HepG2 (cell line): ENCODE measurements around the gene EIF6. TPM values are rescaled to one million over a fixed set of nuclear protein-coding genes. Genes with fewer than 3 reads are reported as not detected.

ENCODE experiments used
- ADNP ChIP-seq: sonication (generic); formaldehyde crosslinking; IDR thresholded peaks from 2 replicates; pipeline ENCODE4 v1.4.0; 2020; ENCODE audit warnings: missing genetic modification reagents
- ATM ChIP-seq: fragments of 450-650 bp; IDR thresholded peaks from 2 replicates; pipeline ENCODE4 v1.7.1; 2017; ENCODE audit warnings: mild to moderate bottlenecking, borderline replicate concordance
- EZH2 ChIP-seq: conservative IDR thresholded peaks from 2 replicates; pipeline ENCODE4 v1.6.1; 2012; ENCODE audit warnings: mild to moderate bottlenecking, low read depth, low read length, moderate library complexity
- FOXK1 ChIP-seq: sonication (generic); formaldehyde crosslinking; IDR thresholded peaks from 2 replicates; pipeline ENCODE4 v1.4.0; 2020; ENCODE audit warnings: low read depth, missing genetic modification reagents, borderline replicate concordance
- HMG20A ChIP-seq: IDR thresholded peaks from 2 replicates; pipeline ENCODE4 v1.6.1; 2016; ENCODE audit warnings: borderline replicate concordance
- KDM5A ChIP-seq: fragments of 200-600 bp; sonication (generic); IDR thresholded peaks from 2 replicates; pipeline ENCODE4 v1.7.0; 2018; ENCODE audit warnings: antibody characterized with exemption, mild to moderate bottlenecking, low read length, borderline replicate concordance
- POLR2AphosphoS5 ChIP-seq: IDR thresholded peaks from 2 replicates; pipeline ENCODE4 v1.6.1; 2012; ENCODE audit warnings: low read depth, low read length
- ZNF672 ChIP-seq: sonication (generic); formaldehyde crosslinking; IDR thresholded peaks from 2 replicates; pipeline ENCODE4 v1.8.1; 2022; ENCODE audit warnings: missing genetic modification reagents
- ZNF703 ChIP-seq: sonication (generic); formaldehyde crosslinking; IDR thresholded peaks from 2 replicates; pipeline ENCODE4 v1.5.1; 2020; ENCODE audit warnings: missing genetic modification reagents, mild to moderate bottlenecking, moderate library complexity, borderline replicate concordance
- ZSCAN25 ChIP-seq: sonication (generic); formaldehyde crosslinking; IDR thresholded peaks from 2 replicates; pipeline ENCODE4 v1.8.0; 2022; ENCODE audit warnings: mild to moderate bottlenecking, missing genetic modification reagents
- polyA plus RNA-seq, 8 experiments: library from polyadenylated mRNA; depleted of rRNA in 3 of 8; stranded (reverse) in 7 of 8; unstranded in 1 of 8; fragments of >200 nt; fragmentation: Illumina TruSeq in 4 of 8; extraction: Trizol in 4 of 8; gene quantifications; 2 replicates each; pipeline versions ENCODE4 v1.2.1 to v1.2.3, GENCODE V29; 2011 to 2016; ENCODE audit warnings: low read depth in 4 of 8, missing spikeins in 1 of 8, mixed read lengths in 1 of 8; ENCODE audit not compliant: insufficient read depth in 1 of 8
- total RNA-seq, 5 experiments: library from RNA; depleted of rRNA; stranded (reverse); fragments of >200 nt; fragmentation: Illumina TruSeq; extraction: Trizol; gene quantifications; 2 replicates each; pipeline ENCODE4 v1.2.3, GENCODE V29; 2016; ENCODE audit warnings: low read depth in 1 of 5
- TF ChIP-seq, protein P1 (sequence below), 2 experiments: sonication (generic) in 1 of 2; formaldehyde crosslinking in 1 of 2; IDR thresholded peaks; 2 replicates each; pipeline versions ENCODE4 v1.6.1 to v1.9.0; 2014 to 2022; ENCODE audit warnings: antibody characterized with exemption in 1 of 2, borderline replicate concordance in 1 of 2, inconsistent platforms in 1 of 2, low read depth in 1 of 2, missing genetic modification reagents in 1 of 2
- TF ChIP-seq, protein P2 (sequence below): sonication (generic); formaldehyde crosslinking; IDR thresholded peaks from 2 replicates; pipeline ENCODE4 v1.5.0; 2020; ENCODE audit warnings: missing genetic modification reagents, mild to moderate bottlenecking, borderline replicate concordance
- TF ChIP-seq, protein P3 (sequence below): sonication (generic); formaldehyde crosslinking; IDR thresholded peaks from 2 replicates; pipeline ENCODE4 v1.4.0; 2020; ENCODE audit warnings: missing genetic modification reagents, borderline replicate concordance
- TF ChIP-seq, protein P4 (sequence below): IDR thresholded peaks from 2 replicates; pipeline ENCODE4 v1.6.1; 2012; ENCODE audit warnings: low read depth, low read length, improper control_type of control experiment
- TF ChIP-seq, protein P5 (sequence below): sonication (generic); formaldehyde crosslinking; IDR thresholded peaks from 2 replicates; pipeline ENCODE4 v1.4.0; 2020; ENCODE audit warnings: missing genetic modification reagents

EIF6 gene
- total and polyA plus RNA-seq, 2 of the 13 experiments (the other 11 are each of a cell fraction or from before 2014, with no cell fraction given), result 462 to 466 TPM

DNA sequence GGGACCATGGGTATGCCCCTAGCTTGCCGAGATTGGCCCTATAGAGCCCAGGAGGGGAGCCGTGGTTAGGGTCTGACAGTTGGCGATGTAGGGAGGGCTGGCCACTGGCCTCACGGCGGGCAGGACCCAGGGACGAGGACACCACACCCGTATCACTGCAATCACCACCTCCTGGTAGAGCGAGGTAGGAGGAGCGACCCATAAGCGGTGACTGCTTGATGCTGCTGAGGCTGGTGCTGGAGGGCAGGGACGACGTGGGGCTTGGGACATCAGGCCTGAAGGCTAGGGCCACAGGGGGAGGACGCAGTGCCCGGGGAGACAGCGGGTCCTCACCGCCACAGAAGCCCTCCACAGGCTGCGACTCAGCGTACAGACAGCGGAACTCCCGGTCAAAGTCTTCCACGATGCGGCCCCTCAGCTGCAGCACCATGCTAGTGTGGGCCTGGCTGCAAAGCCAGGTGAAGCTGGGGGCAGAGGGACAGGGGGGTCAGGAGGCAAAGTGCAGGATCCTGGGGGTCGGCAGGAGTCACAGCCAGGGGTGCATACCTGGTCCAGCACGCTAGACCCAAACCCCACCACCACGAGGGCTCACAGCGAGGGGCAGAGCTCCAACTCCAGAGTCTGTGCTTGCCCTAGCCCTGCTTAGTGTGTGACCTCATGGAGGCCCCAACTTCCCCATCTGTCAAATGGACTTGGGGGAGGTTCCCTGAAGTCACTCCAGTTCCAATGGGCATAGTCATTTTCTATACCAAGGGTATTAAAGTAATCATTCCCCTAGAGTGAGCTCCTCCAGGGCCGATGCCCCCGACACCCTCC is 3.1 kb upstream of the EIF6 start (continued):
- TF ChIP-seq, protein P1, sequence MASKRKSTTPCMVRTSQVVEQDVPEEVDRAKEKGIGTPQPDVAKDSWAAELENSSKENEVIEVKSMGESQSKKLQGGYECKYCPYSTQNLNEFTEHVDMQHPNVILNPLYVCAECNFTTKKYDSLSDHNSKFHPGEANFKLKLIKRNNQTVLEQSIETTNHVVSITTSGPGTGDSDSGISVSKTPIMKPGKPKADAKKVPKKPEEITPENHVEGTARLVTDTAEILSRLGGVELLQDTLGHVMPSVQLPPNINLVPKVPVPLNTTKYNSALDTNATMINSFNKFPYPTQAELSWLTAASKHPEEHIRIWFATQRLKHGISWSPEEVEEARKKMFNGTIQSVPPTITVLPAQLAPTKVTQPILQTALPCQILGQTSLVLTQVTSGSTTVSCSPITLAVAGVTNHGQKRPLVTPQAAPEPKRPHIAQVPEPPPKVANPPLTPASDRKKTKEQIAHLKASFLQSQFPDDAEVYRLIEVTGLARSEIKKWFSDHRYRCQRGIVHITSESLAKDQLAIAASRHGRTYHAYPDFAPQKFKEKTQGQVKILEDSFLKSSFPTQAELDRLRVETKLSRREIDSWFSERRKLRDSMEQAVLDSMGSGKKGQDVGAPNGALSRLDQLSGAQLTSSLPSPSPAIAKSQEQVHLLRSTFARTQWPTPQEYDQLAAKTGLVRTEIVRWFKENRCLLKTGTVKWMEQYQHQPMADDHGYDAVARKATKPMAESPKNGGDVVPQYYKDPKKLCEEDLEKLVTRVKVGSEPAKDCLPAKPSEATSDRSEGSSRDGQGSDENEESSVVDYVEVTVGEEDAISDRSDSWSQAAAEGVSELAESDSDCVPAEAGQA (IDR thresholded peaks at IDR 0.05; ENCODE audit: low read depth), result no peak
- TF ChIP-seq, protein P1 (CRISPR knock-in tag; IDR thresholded peaks at IDR 0.05; ENCODE audit: borderline replicate concordance), result no peak
- TF ChIP-seq, protein P2, sequence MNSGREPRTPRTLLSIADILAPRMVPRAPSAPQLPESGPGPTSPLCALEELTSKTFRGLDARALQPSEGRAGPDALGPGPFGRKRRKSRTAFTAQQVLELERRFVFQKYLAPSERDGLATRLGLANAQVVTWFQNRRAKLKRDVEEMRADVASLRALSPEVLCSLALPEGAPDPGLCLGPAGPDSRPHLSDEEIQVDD (CRISPR knock-in tag), result peak; percentile 85; the same call in 1 of the 2 replicates
- no peak for TF ChIP-seq ZSCAN25
- no peak for TF ChIP-seq ZNF703 (CRISPR knock-in tag)
- TF ChIP-seq HMG20A, result no peak
- no peak for TF ChIP-seq ATM
- 0 out of 2 replicates have a peak, but pooled peaks have one; percentile 73 for TF ChIP-seq ADNP
- TF ChIP-seq, protein P3, sequence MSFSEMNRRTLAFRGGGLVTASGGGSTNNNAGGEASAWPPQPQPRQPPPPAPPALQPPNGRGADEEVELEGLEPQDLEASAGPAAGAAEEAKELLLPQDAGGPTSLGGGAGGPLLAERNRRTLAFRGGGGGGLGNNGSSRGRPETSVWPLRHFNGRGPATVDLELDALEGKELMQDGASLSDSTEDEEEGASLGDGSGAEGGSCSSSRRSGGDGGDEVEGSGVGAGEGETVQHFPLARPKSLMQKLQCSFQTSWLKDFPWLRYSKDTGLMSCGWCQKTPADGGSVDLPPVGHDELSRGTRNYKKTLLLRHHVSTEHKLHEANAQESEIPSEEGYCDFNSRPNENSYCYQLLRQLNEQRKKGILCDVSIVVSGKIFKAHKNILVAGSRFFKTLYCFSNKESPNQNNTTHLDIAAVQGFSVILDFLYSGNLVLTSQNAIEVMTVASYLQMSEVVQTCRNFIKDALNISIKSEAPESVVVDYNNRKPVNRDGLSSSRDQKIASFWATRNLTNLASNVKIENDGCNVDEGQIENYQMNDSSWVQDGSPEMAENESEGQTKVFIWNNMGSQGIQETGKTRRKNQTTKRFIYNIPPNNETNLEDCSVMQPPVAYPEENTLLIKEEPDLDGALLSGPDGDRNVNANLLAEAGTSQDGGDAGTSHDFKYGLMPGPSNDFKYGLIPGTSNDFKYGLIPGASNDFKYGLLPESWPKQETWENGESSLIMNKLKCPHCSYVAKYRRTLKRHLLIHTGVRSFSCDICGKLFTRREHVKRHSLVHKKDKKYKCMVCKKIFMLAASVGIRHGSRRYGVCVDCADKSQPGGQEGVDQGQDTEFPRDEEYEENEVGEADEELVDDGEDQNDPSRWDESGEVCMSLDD (CRISPR knock-in tag), result no peak
- TF ChIP-seq ZNF672 (CRISPR knock-in tag), result peak; percentile 13; the same call in 1 of the 2 replicates
- TF ChIP-seq, protein P4, sequence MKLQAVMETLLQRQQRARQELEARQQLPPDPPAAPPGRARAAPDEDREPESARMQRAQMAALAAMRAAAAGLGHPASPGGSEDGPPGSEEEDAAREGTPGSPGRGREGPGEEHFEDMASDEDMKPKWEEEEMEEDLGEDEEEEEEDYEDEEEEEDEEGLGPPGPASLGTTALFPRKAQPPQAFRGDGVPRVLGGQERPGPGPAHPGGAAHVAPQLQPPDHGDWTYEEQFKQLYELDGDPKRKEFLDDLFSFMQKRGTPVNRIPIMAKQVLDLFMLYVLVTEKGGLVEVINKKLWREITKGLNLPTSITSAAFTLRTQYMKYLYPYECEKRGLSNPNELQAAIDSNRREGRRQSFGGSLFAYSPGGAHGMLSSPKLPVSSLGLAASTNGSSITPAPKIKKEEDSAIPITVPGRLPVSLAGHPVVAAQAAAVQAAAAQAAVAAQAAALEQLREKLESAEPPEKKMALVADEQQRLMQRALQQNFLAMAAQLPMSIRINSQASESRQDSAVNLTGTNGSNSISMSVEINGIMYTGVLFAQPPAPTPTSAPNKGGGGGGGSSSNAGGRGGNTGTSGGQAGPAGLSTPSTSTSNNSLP, result no peak
- TF ChIP-seq, protein P5, sequence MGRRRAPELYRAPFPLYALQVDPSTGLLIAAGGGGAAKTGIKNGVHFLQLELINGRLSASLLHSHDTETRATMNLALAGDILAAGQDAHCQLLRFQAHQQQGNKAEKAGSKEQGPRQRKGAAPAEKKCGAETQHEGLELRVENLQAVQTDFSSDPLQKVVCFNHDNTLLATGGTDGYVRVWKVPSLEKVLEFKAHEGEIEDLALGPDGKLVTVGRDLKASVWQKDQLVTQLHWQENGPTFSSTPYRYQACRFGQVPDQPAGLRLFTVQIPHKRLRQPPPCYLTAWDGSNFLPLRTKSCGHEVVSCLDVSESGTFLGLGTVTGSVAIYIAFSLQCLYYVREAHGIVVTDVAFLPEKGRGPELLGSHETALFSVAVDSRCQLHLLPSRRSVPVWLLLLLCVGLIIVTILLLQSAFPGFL (CRISPR knock-in tag), result no peak
- no peak for TF ChIP-seq EZH2
- TF ChIP-seq POLR2AphosphoS5, result no peak
- TF ChIP-seq KDM5A, result no peak
- no peak for TF ChIP-seq FOXK1 (CRISPR knock-in tag)
